K562 (cell line): ENCODE measurements around the gene MRPS24. TPM values are rescaled to one million over a fixed set of nuclear protein-coding genes. Genes with fewer than 3 reads are reported as not detected.
A peak's percentile ranks its signal among the peaks of the same experiment; 100 is the strongest.

Experiments used
- ATAC-seq: fragments of 200-7000 bp; cut with Tn5 transposase; 3 replicates; pipeline ENCODE4 v1.9.1; 2020; ENCODE audit warnings: moderate library complexity
- BruUV-seq: library from RNA; stranded (reverse); fragments of 400-500 nt; replicated peaks from 2 replicates; lab custom pipeline; 2021; lab: Mats Ljungman, UMichigan
- CTCF ChIA-PET: fragments of 300-600 bp; formaldehyde crosslinking; extraction: SDS; loops from one replicate; lab custom pipeline; 2021; ENCODE audit warnings: low intra/inter-chr PET ratio; lab: Yijun Ruan, JAX
- POLR2A ChIA-PET: fragments of 300-600, 350-650 bp; sonication (Branson Sonifier 250); formaldehyde crosslinking; extraction: SDS; loops from one replicate; lab custom pipeline; 2021; ENCODE audit warnings: antibody characterized with exemption, inconsistent platforms; lab: Yijun Ruan, JAX
- DNase-seq, 4 experiments: peaks; one replicate each; pipeline versions ENCODE4 v3.0.0 to v3.0.0-alpha.2; 2011 to 2018; ENCODE audit warnings: low spot score in 3 of 4, mixed read lengths in 3 of 4; ENCODE audit errors: extremely low read depth in 1 of 4
- FAIRE-seq: peaks from 2 replicates; lab custom pipeline; 2011; peaks lifted over from hg19 to GRCh38; lab: Jason Lieb, UNC
- H2AFZ ChIP-seq: 2 replicates; pipeline ENCODE4 v1.6.0; 2011; ENCODE audit warnings: low read depth, low read length, control low read depth, inconsistent platforms
- H3K27ac ChIP-seq: fragments of 200-600 bp; 3 replicates; pipeline ENCODE4 v1.8.0; 2011; ENCODE audit warnings: low read depth, mild to moderate bottlenecking, control low read depth, inconsistent platforms, low read length, moderate library complexity, mixed read lengths; ENCODE audit errors: extremely low read depth
- H3K27me3 ChIP-seq, 2 experiments: fragments of 300-600 bp in 1 of 2; 2 replicates in 1 of 2; 3 replicates in 1 of 2; pipeline versions ENCODE4 v1.6.0 to v1.8.0; 2011; ENCODE audit warnings: inconsistent platforms in 2 of 2, low read length in 2 of 2, mild to moderate bottlenecking in 1 of 2, mixed read lengths in 1 of 2, moderate library complexity in 1 of 2; ENCODE audit not compliant: control insufficient read depth in 2 of 2, insufficient read depth in 2 of 2
- H3K36me3 ChIP-seq: fragments of 300-600 bp; 3 replicates; pipeline ENCODE4 v1.8.0; 2011; ENCODE audit warnings: mild to moderate bottlenecking, low read length, inconsistent platforms; ENCODE audit not compliant: control insufficient read depth, insufficient read depth
- H3K4me1 ChIP-seq, 2 experiments: fragments of 200-600 bp in 1 of 2; replicated peaks in 1 of 2; 2 replicates in 1 of 2; 3 replicates in 1 of 2; pipeline versions ENCODE4 v1.5.1 to v1.8.0; 2011; ENCODE audit warnings: inconsistent platforms in 2 of 2, low read length in 2 of 2, mild to moderate bottlenecking in 1 of 2, mixed read lengths in 1 of 2, moderate library complexity in 1 of 2; ENCODE audit not compliant: control insufficient read depth in 2 of 2, insufficient read depth in 2 of 2
- H3K4me2 ChIP-seq: 2 replicates; pipeline ENCODE4 v1.6.1; 2011; ENCODE audit warnings: low read length, control low read depth, inconsistent platforms, mixed read lengths; ENCODE audit not compliant: insufficient read depth
- H3K4me3 ChIP-seq: fragments of 200-600 bp; sonication (generic), shearing (Covaris generic); 2 replicates; pipeline ENCODE4 v1.5.1; 2016; ENCODE audit warnings: control low read depth, inconsistent platforms
- H3K79me2 ChIP-seq: fragments of 200-600 bp; 3 replicates; pipeline ENCODE4 v1.8.0; 2011; ENCODE audit warnings: low read length, inconsistent platforms; ENCODE audit not compliant: control insufficient read depth, insufficient read depth
- H3K9ac ChIP-seq, 2 experiments: 2 replicates each; pipeline versions ENCODE4 v1.6.0 to v1.6.1; 2011; ENCODE audit warnings: low read depth in 2 of 2, low read length in 2 of 2, control low read depth in 1 of 2, inconsistent platforms in 1 of 2, mild to moderate bottlenecking in 1 of 2, mixed read lengths in 1 of 2; ENCODE audit not compliant: insufficient read depth in 1 of 2
- H3K9me1 ChIP-seq: one replicate; pipeline ENCODE4 v1.6.0; 2011; ENCODE audit warnings: inconsistent platforms, mild to moderate bottlenecking, low read length, moderate library complexity; ENCODE audit not compliant: control insufficient read depth, insufficient read depth
- H3K9me3 ChIP-seq: replicated peaks from 2 replicates; pipeline ENCODE4 v1.5.1; 2011; ENCODE audit warnings: low read depth, low read length, inconsistent platforms; ENCODE audit not compliant: control insufficient read depth, insufficient read depth
- H4K20me1 ChIP-seq: replicated peaks from 2 replicates; pipeline ENCODE4 v1.6.1; 2011; ENCODE audit warnings: low read length, inconsistent platforms, mixed read lengths; ENCODE audit not compliant: control insufficient read depth, insufficient read depth
- MNT ChIP-seq, 2 experiments: fragments of 450-650 bp; conservative IDR thresholded peaks; 2 replicates each; pipeline ENCODE4 v1.6.1; 2017; ENCODE audit warnings: mild to moderate bottlenecking in 2 of 2, moderate library complexity in 2 of 2
- NRF1 ChIP-seq, 2 experiments: fragments of 450-650 bp; IDR thresholded peaks in 1 of 2; conservative IDR thresholded peaks in 1 of 2; 2 replicates each; pipeline ENCODE4 v1.6.1; 2014; ENCODE audit warnings: mild to moderate bottlenecking in 2 of 2
- ZKSCAN3 ChIP-seq: fragments of 250-450 bp; sonication (Bioruptor Pico); IDR thresholded peaks from 2 replicates; pipeline ENCODE4 v1.4.0; 2020
- ZNF277 ChIP-seq: fragments of 250-450 bp; sonication (Bioruptor Pico); IDR thresholded peaks from 2 replicates; pipeline ENCODE4 v1.8.0; 2022; ENCODE audit warnings: inconsistent platforms, mild to moderate bottlenecking, moderate library complexity, borderline replicate concordance
- WGBS: fragments of 100-300 bp; shearing (Covaris generic); methylation state at CpG from one replicate; pipeline ENCODE4 v1.1.6; 2016; ENCODE audit warnings: low coverage, mixed read lengths; ENCODE audit not compliant: insufficient coverage; ENCODE audit errors: missing lambda C conversion rate; 5-methylcytosine and 5-hydroxymethylcytosine counted together
- in situ Hi-C: fragments of 300-500 bp; cut with MboI; formaldehyde crosslinking; loops from 4 replicates; pipeline ENCODE4 v1.15.0; 2018; ENCODE audit warnings: inconsistent platforms, mixed read lengths
- intact Hi-C: fragments of 100-400 bp; cut with micrococcal nuclease; formaldehyde crosslinking; loops from 2 replicates; pipeline ENCODE4 v1.14.2; 2022
- polyA plus RNA-seq, 8 experiments: library from polyadenylated mRNA; depleted of rRNA in 4 of 8; stranded (reverse) in 5 of 8; unstranded in 3 of 8; fragments of >200 nt; fragmentation: Nextera tagmentation in 2 of 8; fragmentation: Illumina TruSeq in 1 of 8; extraction: Ambion mirVana in 2 of 8; extraction: Trizol in 1 of 8; gene quantifications; 2 replicates each; pipeline versions ENCODE4 v1.2.1 to v1.2.3, GENCODE V29; 2011 to 2014; ENCODE audit warnings: inconsistent platforms in 1 of 8, missing spikeins in 1 of 8
- total RNA-seq, 7 experiments: library from RNA; depleted of rRNA in 6 of 7; stranded (reverse); fragments of >200 nt in 6 of 7; fragmentation: Illumina TruSeq in 2 of 7; extraction: Trizol in 2 of 7; gene quantifications; 2 replicates each; pipeline versions ENCODE4 v1.2.1 to v1.2.3, GENCODE V29; 2011 to 2021; ENCODE audit warnings: low replicate concordance in 1 of 7
- TF ChIP-seq, protein P1 (sequence below): fragments of 250-450 bp; sonication (Bioruptor Pico); IDR thresholded peaks from 2 replicates; pipeline ENCODE4 v1.5.0; 2021
- TF ChIP-seq, protein P2 (sequence below): fragments of 200-400 bp; formaldehyde crosslinking; IDR thresholded peaks from 2 replicates; pipeline ENCODE4 v1.6.1; 2017; ENCODE audit warnings: mild to moderate bottlenecking, low read depth, low read length, moderate library complexity

MRPS24 gene
- total and polyA plus RNA-seq, 9 of the 15 experiments (the other 6 are each of a cell fraction or from before 2014, with no cell fraction given), result 51.4 to 214 (median 169) TPM

DNA sequence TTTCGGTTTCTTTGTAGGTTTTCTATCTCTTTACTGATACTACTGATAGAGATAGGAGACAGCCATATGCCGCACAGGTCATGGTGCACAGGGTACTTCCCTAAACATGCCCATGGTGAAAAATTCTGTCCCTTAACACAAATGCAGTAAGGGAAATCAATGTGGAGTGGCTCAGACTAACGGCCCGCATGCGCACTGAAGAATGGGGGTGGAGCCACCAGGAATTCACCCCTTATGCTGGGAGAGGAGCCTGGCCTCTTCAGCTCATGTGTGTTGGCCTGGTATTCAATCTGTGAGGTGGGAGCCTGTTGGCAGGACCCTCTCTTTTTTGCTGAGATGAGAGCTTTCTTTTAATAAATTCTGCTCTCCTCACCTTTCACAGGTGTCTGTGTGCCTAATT lies 45.5 kb upstream of the MRPS24 start:
- ATAC-seq (no peak; the same call in 1 of the 3 replicates), DNase-seq (no peak), FAIRE-seq (no peak)
- Histone ChIP-seq H3K9me3 (no peaks in the 10 kb centered on the region), H3K79me2 (no peaks in the 10 kb centered on the region), H3K4me3 (no peak overlapping the region), H3K36me3 (no peaks in the 10 kb centered on the region), H3K27me3 (no peaks in the 10 kb centered on the region), H3K4me1 (peaks cover 0 to 3% of the 10 kb centered on the region in 2 experiments; a peak in 2 of 5 replicates), H3K9me1 (no peaks in the 10 kb centered on the region), H3K27ac (no peak overlapping the region), H2AFZ (no peak overlapping the region), H3K4me2 (no peak overlapping the region), H4K20me1 (no peaks in the 10 kb centered on the region), H3K9ac (no peak overlapping the region)
- WGBS, result 40% methylated on average over 5 of the region's 5 CpGs
- ChIA-PET CTCF (no interaction called here), POLR2A (interaction anchor here (0.7 kb wide), 1 partner anchor 9 kb away, joined by 3 read pairs; no protein-coding TSS in a partner anchor)
- BruUV-seq, result no TSS peak
- intact Hi-C loops, result no loop called here
- in situ Hi-C loops, result no loop called here
- TF ChIP-seq ZNF277 (no peak), NRF1 (conservative IDR thresholded peaks at IDR 0.05 in 1 of 2, IDR thresholded peaks at IDR 0.05 in 1 of 2) (peak; percentile 84 to 85), ZKSCAN3 (CRISPR knock-in tag) (no peak), MNT (conservative IDR thresholded peaks at IDR 0.05) (no peak)
- TF ChIP-seq, protein P1, sequence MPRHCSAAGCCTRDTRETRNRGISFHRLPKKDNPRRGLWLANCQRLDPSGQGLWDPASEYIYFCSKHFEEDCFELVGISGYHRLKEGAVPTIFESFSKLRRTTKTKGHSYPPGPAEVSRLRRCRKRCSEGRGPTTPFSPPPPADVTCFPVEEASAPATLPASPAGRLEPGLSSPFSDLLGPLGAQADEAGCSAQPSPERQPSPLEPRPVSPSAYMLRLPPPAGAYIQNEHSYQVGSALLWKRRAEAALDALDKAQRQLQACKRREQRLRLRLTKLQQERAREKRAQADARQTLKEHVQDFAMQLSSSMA, result no peak
- TF ChIP-seq, protein P2, sequence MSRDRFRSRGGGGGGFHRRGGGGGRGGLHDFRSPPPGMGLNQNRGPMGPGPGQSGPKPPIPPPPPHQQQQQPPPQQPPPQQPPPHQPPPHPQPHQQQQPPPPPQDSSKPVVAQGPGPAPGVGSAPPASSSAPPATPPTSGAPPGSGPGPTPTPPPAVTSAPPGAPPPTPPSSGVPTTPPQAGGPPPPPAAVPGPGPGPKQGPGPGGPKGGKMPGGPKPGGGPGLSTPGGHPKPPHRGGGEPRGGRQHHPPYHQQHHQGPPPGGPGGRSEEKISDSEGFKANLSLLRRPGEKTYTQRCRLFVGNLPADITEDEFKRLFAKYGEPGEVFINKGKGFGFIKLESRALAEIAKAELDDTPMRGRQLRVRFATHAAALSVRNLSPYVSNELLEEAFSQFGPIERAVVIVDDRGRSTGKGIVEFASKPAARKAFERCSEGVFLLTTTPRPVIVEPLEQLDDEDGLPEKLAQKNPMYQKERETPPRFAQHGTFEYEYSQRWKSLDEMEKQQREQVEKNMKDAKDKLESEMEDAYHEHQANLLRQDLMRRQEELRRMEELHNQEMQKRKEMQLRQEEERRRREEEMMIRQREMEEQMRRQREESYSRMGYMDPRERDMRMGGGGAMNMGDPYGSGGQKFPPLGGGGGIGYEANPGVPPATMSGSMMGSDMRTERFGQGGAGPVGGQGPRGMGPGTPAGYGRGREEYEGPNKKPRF, result no peak
